GM12873 (cell line): Measurements from ENCODE around the gene SMIM29.

Experiments
- TF ChIP-seq, protein P1 (sequence below): IDR thresholded peaks from 2 replicates; pipeline ENCODE4 v1.5.1; 2012; ENCODE audit warnings: low read depth, mild to moderate bottlenecking, moderate library complexity, low read length, control low read depth; ENCODE audit not compliant: insufficient read depth; ENCODE audit errors: missing control alignments

SMIM29 gene

DNA sequence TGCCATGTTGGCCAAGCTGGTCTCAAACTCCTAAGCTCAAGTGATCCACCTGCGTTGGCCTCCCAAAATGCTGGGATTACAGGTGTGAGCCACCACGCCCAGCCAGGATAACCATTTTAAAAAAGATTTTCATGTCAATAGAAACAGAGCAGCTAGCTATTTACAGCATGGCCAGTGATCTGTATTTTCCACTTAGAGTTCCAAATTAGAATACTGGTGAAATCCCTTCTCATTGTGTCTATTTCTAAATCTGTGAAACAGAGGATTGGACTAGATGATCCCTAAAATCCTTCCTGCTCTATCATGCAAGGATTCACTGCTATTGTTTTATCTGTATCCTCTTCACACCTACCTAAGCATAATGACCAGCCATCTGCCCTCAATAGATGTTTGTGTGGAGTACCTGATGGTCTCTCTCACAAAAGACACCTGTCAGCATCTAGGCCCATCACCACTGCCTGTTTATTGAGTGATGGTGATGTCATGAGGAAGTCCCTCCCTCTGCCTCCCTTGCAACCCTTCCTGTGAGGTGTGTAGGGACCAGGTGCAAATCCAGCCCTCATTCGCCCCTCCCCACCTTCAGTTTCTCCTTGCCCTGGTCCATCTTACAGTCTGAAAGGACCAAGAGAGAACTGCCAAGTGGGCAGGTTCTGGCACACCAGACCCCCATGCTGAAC lies 26.5 kb upstream of the SMIM29 start:
- TF ChIP-seq, protein P1, sequence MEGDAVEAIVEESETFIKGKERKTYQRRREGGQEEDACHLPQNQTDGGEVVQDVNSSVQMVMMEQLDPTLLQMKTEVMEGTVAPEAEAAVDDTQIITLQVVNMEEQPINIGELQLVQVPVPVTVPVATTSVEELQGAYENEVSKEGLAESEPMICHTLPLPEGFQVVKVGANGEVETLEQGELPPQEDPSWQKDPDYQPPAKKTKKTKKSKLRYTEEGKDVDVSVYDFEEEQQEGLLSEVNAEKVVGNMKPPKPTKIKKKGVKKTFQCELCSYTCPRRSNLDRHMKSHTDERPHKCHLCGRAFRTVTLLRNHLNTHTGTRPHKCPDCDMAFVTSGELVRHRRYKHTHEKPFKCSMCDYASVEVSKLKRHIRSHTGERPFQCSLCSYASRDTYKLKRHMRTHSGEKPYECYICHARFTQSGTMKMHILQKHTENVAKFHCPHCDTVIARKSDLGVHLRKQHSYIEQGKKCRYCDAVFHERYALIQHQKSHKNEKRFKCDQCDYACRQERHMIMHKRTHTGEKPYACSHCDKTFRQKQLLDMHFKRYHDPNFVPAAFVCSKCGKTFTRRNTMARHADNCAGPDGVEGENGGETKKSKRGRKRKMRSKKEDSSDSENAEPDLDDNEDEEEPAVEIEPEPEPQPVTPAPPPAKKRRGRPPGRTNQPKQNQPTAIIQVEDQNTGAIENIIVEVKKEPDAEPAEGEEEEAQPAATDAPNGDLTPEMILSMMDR: no peak

DNA sequence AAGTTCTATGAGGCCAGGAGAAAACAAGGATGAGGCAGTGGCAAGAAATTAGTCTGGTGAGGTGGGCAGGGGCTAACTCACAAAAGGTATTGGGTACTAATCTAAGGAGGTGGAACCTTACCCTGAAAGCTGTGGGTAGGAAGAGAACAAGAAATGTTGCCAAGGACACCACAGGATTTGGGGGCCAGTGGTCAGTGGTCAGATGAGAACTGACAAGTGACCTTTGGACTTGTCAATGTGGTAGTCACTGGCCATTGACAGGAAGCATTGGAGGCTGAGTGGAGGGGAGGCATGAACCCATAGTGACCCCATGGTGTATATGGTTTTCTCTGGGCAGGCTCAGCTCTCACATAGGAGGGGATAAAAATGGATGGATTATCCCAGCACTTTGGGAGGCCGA lies 25.3 kb upstream of the SMIM29 start:
- TF ChIP-seq, protein P1: no peak

DNA sequence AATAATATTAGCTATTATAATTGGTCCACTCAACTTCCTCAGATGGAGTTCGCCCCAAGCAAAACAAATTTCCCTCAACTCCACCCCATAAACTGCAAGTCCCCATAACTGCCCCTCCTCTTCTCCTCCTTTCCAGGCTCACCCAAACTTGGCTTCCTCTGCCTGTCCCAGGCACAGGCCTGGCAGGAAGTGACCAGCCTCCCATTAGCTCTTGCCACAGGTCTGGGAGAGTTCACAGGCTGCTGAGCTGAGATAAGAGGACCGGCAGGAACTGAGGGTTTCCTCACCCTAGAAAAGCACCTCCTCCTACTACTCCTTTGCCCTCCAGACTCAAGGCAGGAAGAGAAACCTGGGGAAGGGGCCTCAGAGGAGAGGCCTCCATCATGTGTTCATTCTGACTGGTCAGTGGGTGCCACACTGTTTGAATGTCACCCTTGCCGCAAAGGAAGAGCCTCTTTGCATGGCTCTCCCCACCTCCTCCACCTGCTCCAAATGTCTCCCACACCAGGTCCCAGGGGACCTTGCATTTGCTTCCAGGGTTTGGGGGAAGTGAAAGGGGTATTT lies 24.5 kb upstream of the SMIM29 start:
- TF ChIP-seq, protein P1: no peak

DNA sequence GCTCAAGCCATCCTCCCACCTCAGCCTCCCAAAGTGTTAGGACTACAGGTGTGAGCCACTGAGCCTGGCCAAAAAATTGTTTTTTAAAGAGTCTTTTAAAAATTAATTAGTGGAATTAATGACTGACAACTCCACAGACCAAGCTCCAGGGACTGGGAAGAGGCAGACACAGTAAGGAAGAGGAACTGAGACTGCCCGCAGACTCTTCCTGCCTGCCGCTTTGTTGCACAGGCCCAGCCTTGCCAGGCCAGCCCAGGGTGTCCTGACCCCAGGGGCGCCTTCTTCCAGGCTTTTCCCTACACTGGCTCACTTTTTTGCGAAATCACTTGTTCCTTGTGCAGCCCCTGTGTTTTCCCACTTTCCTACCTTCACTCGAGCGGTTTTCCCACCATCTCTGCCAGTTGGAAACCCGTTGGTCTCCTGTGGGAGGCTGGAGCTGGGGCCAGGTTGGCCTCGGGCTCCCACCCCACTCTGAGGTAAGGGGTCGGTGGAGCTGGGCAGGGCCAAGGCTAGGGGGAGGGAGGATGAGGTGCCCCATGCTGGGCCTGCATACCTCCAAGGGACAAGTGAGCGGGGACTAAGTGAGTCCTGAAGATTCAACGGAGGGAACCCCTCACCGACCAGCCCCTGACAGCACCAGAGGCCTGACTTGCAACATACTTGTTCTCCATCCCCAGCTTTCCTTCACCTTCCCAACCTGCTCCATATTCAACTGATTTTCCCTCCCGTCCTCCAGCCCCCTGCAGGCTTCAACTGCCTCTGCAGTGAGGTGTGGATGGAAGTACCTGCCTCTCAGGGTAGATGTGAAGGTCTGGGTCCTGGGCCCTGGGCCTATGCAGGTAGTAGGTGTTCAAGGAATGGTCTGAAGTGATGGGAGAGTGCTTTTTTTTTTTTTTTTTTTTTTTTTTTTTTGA lies 23.5 kb upstream of the SMIM29 start:
- TF ChIP-seq, protein P1: peak; percentile 28

DNA sequence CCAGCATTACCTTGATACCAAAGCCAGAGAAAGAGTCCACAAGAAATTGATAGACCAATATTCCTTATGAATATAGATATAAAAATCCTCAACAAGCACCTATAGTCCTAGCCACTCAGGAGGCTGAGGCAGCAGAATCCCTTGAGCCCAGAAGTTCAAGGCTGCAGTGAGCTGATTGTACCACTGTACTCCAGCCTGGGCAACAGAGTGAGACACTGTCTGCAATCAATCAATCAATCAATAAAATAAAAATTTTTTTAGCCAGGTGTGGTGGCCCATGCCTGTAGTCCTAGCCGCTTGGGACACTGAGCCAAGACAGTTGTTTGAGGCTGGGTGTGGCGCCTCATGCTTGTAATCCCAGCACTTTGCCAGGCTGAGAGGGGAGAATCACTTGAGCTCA lies 18.9 kb upstream of the SMIM29 start:
- TF ChIP-seq, protein P1: no peak

DNA sequence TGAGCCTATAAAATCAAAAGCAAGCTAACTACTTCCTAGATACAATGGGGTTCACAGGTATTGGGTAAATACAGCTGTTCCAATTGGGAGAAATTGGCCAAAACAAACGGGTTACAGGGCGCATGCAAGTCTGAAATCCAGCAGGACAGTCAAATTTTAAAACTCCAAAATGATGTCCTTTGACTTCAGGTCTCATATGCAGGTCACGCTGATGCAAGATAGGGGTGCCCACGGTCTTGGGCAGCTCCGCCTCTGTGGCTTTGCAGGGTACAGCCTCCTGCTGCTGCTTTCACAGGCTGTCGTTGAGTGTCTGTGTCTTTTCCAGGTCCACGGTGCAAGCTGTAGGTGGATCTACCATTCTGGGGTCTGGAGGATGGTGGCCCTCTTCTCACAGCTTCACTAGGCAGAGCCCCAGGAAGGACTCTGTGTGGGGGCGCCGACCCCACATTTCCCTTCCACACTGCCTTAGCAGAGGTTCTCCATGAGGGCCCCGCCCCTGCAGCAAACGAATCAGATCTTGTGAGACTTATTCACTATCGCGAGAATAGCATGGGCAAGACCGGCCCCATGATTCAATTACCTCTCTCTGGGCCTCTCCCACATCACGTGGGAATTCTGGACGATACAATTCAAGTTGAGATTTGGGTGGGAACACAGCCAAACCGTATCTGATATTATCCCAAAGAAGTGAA lies 11.9 kb upstream of the SMIM29 start:
- TF ChIP-seq, protein P1: no peak
